GM20000 (cell line): ENCODE data around the gene MED13.

ENCODE experiments used
- DNase-seq: peaks from one replicate; pipeline ENCODE4 v3.0.0; 2012; ENCODE audit warnings: low spot score
- CTCF ChIP-seq: IDR thresholded peaks from 2 replicates; pipeline ENCODE4 v1.5.1; 2012; ENCODE audit warnings: mild to moderate bottlenecking, control low read depth; ENCODE audit errors: extremely low read depth, missing control alignments

Gene MED13

GRCh38 chr17:62105861-62106260 is 40.8 kb upstream of the MED13 start:
- no peak for DNase-seq
- TF ChIP-seq CTCF, result no peak

- DNase-seq, result no peak
- no peak for TF ChIP-seq CTCF
These were observed 40.3 kb upstream of the MED13 start for GRCh38 chr17:62105357-62105756.

GRCh38 chr17:62101515-62101914 is 36.4 kb upstream of the MED13 start:
- TF ChIP-seq CTCF, result no peak
- DNase-seq, result no peak

GRCh38 chr17:62101090-62101489 is 36.0 kb upstream of the MED13 start:
- DNase-seq, result no peak

GRCh38 chr17:62100055-62100454 is 35.0 kb upstream of the MED13 start:
- TF ChIP-seq CTCF, result no peak
- DNase-seq, result no peak

More at GRCh38 chr17:62101090-62101489, 36.0 kb upstream of the MED13 start:
- no peak for TF ChIP-seq CTCF

- TF ChIP-seq CTCF, result no peak
- DNase-seq, result no peak
These were observed 34.5 kb upstream of the MED13 start for GRCh38 chr17:62099532-62099931.

GRCh38 chr17:62098623-62099231 is 33.6 kb upstream of the MED13 start:
- TF ChIP-seq CTCF, result no peak
- peak; percentile 64 for DNase-seq
